Colonic mucosa (tissue), 4 donors: Measurements from ENCODE around the gene CTDSP1. TPM values are rescaled to one million over a fixed set of nuclear protein-coding genes. Genes with fewer than 3 reads are reported as not detected.

ENCODE experiments used
- DNase-seq: peaks from one replicate; pipeline ENCODE4 v3.0.0-alpha.2; 2020
- H3K27ac ChIP-seq: fragments of 200-600 bp; one replicate; pipeline ENCODE4 v1.8.0; 2021
- H3K27me3 ChIP-seq: fragments of 200-600 bp; one replicate; pipeline ENCODE4 v1.8.0; 2021
- H3K36me3 ChIP-seq: fragments of 200-600 bp; one replicate; pipeline ENCODE4 v1.8.0; 2021
- H3K4me1 ChIP-seq: fragments of 200-600 bp; one replicate; pipeline ENCODE4 v1.8.0; 2021; ENCODE audit warnings: mild to moderate bottlenecking
- H3K4me3 ChIP-seq: fragments of 200-600 bp; one replicate; pipeline ENCODE4 v1.8.0; 2021
- H3K9ac ChIP-seq, 2 donors: one replicate each; pipeline ENCODE4 v1.7.0; 2013; ENCODE audit warnings: control low read depth in 2 of 2, low read depth in 2 of 2, low read length in 2 of 2
- H3K9me3 ChIP-seq: fragments of 200-600 bp; one replicate; pipeline ENCODE4 v1.8.0; 2021
- CTCF ChIP-seq: fragments of 200-600 bp; IDR thresholded peaks from one replicate; pipeline ENCODE4 v1.8.0; 2022; ENCODE audit warnings: antibody characterized with exemption, mild to moderate bottlenecking
- intact Hi-C: fragments of 100-400 bp; cut with DNase I; formaldehyde crosslinking; loops from one replicate; pipeline ENCODE4 v1.14.1; 2022
- total RNA-seq, 2 donors: library from RNA; stranded (reverse); fragmentation: NEBNext Ultra II Directional in 1 of 2; extraction: Animal tissue kit (Norgen Biotek cat#: 25700) in 1 of 2; gene quantifications; one replicate each; pipeline ENCODE4 v1.2.1, GENCODE V29; 2021
- donor health status: healthy.
- donor health status: DM: no; HTN: no; CAD: no.
- donor health status: DM: no; HTN: no; CAD: no.

The CTDSP1 gene
- total RNA-seq, 2 donors from 2014 or later: 137 to 150 TPM

DNA sequence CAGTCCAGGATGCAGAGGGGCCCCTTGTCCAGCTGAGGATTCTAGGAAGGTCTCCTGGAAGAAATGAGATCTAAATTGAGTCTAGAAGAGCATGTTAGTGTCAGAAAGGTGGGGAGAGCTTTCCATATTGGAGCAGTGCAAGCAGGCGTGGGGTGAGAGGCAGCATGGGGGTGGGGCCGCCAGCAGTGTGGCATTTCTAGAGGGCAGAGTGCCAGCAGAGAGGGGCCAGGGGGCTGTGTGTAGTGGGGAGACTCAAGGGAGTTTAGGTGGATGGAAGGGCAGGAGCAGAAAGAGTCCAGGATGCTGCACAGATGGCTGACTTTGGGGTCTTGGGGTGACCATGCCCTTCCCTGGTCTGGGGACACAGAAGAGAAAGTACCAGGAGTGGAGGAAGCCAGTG is 21.4 kb downstream of the CTDSP1 start:
- intact Hi-C loops: no loop called here
- Histone ChIP-seq H3K4me3 (peak overlapping the region; percentile 59), H3K27ac (no peak overlapping the region)

GRCh38 chr2:218422403-218423086 is 22.9 kb downstream of the CTDSP1 start:
- intact Hi-C loops: no loop called here
- Histone ChIP-seq H3K9me3 (no peaks in the 10 kb centered on the region), H3K36me3 (no peaks in the 10 kb centered on the region), H3K27me3 (no peaks in the 10 kb centered on the region), H3K27ac (no peak overlapping the region), H3K4me3 (no peak overlapping the region), H3K4me1 (peaks cover 4% of the 10 kb centered on the region), H3K9ac (no peak overlapping the region)
- no peak for TF ChIP-seq CTCF
- DNase-seq: no peak

More for the DNA sequence above, 21.4 kb downstream of the CTDSP1 start:
- peaks cover 4% of the 10 kb centered on the region for H3K4me1 ChIP-seq
- H3K36me3 ChIP-seq: no peaks in the 10 kb centered on the region
- peak overlapping the region in 1 of 2 donors; percentile 97 for H3K9ac ChIP-seq
- DNase-seq: no peak
- TF ChIP-seq CTCF: no peak
- no peaks in the 10 kb centered on the region for H3K9me3 ChIP-seq
- no peaks in the 10 kb centered on the region for H3K27me3 ChIP-seq

- no peaks in the 10 kb centered on the region for H3K36me3 ChIP-seq
- no peak for DNase-seq
- H3K27ac ChIP-seq: no peak overlapping the region
- intact Hi-C loops: no loop called here
- H3K9me3 ChIP-seq: no peaks in the 10 kb centered on the region
- no peaks in the 10 kb centered on the region for H3K27me3 ChIP-seq
- no peaks in the 10 kb centered on the region for H3K4me1 ChIP-seq
- no peak overlapping the region for H3K9ac ChIP-seq
- H3K4me3 ChIP-seq: no peak overlapping the region
- no peak for TF ChIP-seq CTCF
Observed at GRCh38 chr2:218423584-218423983, 23.9 kb downstream of the CTDSP1 start.

GRCh38 chr2:218425531-218425930 is 25.9 kb downstream of the CTDSP1 start:
- no peak for TF ChIP-seq CTCF
- Histone ChIP-seq H3K4me3 (no peak overlapping the region), H3K36me3 (no peaks in the 10 kb centered on the region), H3K9ac (no peak overlapping the region), H3K4me1 (no peaks in the 10 kb centered on the region), H3K27me3 (no peaks in the 10 kb centered on the region), H3K27ac (no peak overlapping the region), H3K9me3 (no peaks in the 10 kb centered on the region)
- DNase-seq: no peak
- intact Hi-C loops: no loop called here

DNA sequence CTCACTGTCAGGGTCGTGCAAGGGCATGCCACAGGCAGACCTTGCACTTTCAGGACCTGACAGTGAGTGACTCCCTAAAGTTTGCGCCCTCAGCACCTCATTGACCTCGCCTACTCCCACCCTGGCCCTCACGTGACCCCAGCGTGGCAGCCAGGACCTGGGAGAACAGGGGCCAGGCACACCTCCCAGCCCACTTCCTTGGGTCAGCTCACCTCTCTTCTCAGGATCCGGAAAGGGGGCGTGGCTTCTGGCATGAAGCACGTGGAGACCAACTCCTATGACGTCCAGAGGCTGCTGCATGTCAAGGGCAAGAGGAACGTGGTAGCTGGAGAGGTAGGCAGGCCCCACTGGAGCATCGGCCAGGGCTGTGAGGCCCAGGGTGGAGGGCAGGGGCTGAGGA is 28.1 kb downstream of the CTDSP1 start:
- no peaks in the 10 kb centered on the region for H3K9me3 ChIP-seq
- no peaks in the 10 kb centered on the region for H3K36me3 ChIP-seq
- DNase-seq: no peak
- intact Hi-C loops: no loop called here
- H3K27me3 ChIP-seq: no peaks in the 10 kb centered on the region
- no peak for TF ChIP-seq CTCF
- no peak overlapping the region for H3K4me3 ChIP-seq
- H3K4me1 ChIP-seq: no peaks in the 10 kb centered on the region
- no peak overlapping the region for H3K27ac ChIP-seq
- no peak overlapping the region for H3K9ac ChIP-seq
